GM19324 (cell line): Measurements from ENCODE around the gene WSCD2.
"Not testable (repeated sequence)": the region's sequence is repeated elsewhere in the genome, so short reads cannot be mapped to it uniquely, and the experiment has no call there.

ENCODE experiments used
- ATAC-seq: cut with Tn5 transposase; IDR thresholded peaks from one replicate; pipeline ENCODE4 v1.9.1; 2021; ENCODE audit warnings: mild to moderate bottlenecking, moderate library complexity; ENCODE audit not compliant: unreplicated experiment, low FRiP score

The WSCD2 gene

DNA sequence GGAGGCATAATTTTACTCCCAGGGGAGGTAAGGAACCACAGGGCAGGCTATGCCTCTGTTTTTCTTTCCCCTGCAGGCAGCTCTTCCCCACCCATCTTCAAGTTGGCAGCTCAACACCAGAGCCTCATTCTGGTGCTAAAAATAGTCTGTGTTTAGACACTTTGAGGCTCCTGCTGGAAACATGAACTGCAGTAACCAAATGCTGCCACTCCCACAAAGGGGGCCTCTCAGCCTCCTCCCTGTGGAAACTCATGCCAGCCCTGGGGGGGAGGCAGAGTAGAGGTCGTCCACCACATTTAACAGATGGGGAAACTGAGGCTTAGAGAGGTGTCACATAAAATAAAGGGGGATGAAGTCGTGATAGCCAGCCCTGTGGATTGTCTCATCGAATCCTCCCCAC, 61.4 kb downstream of the WSCD2 start:
- ATAC-seq = no peak

DNA sequence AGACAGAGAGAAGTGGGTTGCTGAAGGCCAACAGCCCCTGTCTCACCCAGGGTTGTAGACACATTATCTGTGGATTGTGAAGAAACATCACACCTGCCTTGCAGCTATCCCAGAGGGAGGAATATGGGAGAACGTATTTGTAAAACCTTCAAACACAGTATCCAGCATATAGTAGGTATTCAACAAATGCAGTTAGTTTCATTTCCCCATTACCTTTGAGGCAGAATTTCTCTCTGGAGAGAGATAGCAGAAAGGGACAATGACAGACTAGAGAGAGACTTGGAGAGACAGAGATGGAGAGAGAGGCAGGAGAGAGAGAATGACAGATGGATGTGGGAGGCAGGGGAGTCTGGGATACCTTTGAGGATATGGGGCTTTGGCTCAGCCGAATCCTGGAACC, 62.0 kb downstream of the WSCD2 start:
- ATAC-seq = no peak

DNA sequence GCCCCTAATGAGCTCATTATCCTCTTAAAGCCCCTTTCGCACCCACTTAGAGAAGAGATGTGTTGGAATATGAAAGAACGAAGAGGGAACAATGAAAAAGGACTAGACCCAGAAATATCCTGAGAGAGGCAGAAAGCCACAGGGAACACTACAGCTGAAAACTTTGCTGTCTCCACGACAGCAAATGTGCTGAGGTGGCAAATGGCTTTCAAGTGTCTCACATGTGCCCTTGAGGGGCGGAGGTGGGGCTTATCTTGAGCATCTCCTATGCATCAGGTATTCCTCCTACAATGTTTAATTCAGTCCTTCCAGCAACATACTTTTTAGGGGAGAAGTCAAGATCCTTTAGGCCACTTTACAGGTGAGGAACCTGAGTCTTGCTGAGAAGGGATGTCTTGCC, 62.9 kb downstream of the WSCD2 start:
- no peak for ATAC-seq

DNA sequence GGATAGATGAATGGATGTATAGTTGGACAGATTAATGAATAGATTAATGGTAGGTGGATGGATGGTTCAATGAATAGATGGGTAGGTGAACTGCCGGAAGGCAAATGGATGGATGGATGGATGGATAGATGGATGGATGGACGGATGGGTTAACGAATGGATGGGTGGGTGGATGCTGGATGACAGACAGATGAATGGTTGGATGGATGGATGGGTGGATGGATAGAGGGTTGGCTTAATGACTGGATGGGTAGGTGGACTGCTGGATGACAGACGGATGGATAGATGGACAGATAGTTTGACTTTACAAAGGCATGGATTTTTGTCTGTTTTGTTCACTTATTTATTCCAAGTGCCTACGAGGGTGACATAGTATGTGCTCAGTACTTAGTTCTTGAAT, 64.4 kb downstream of the WSCD2 start:
- no peak for ATAC-seq

DNA sequence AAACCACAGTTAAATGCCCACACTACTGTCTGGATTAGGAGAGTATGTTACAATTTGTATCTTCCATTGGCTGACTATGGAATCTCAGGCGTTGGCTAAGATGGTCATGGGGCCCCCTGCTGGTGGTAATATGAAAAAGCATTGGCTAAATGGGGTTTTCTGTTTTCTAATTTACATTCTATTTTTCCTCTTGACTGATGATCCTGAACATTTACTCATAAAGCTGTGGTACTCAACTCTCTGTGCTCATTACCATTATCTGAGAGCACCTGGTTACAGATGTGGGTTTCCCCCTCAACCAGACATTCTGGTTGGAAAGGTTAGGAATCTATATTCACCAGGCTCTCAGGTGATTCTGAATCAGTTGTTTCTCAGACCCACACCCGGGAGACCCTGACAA, 64.8 kb downstream of the WSCD2 start:
- no peak for ATAC-seq

DNA sequence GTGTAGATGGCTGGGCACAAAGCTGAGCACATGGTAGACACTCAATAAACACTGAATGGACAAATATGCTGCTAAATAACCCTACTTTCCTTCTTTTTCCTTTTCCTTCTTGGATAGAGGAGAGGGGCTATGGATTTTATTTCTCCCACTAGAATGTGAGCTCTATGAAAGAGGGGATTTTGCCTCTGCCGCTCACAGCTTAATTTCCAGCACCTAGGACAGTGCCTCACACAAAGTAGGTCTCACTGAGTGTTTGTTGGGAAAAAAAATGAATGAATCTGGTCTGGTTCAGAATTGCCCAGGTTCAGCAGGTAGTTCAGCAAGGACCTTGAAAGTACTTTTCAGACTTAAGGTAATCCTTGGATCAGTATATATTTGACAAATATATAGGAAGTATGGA, 65.5 kb downstream of the WSCD2 start:
- ATAC-seq = no peak

DNA sequence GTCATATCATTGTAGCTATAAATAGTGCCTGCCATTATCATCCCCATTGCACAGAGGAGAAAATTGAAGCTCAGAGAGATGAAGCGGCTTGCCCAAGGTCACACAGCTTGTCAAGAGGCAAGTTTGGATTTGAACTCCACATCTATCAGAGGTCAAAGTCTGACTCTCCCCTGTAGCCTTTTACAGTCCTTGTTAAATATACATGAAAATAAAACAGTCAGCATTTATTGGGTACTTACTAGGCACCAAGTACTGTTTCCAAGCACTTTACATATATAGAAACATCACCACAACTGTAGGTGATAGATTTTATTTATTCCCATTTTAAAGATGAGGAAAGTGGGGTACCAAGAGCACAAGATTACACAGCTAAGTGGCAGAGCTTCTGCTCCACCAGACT, 67.2 kb downstream of the WSCD2 start:
- no peak for ATAC-seq

DNA sequence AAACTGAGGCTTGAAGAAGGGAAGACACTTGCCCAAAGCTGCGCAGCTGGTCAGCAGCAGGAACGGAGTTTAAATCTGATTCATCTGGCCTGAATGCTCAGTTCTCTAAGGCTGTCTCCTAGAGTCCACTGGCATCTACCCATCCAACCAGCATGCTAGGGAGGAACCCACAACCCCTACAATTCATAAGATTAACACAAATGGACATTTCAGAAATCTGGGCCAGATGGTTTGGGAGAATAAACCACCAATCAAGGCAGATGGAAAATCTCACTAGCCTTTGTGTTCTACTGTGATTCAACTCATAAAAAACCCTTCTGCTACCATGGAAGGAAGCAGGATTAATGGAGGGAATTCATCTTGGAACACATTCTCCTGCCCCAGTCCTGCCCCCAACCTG, 67.8 kb downstream of the WSCD2 start:
- ATAC-seq = no peak

DNA sequence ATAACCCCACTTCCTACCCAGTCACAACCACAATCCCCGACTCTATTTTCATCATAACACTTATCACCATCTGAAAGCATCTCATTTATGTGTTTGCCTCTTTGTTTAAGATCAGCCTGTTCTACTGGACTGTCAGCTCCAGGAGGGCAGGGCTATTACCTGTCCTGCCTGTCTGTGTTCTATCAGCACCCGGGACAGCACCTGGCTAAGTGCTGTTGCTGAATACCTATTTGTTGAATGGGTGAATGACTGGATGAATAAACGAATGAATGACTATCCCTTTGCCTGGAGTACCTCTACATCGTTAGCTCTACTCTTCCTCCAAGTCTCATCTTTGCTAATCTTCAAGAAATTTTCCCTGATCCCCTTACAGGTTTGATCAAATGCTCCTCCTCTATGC, 69.0 kb downstream of the WSCD2 start:
- no peak for ATAC-seq

DNA sequence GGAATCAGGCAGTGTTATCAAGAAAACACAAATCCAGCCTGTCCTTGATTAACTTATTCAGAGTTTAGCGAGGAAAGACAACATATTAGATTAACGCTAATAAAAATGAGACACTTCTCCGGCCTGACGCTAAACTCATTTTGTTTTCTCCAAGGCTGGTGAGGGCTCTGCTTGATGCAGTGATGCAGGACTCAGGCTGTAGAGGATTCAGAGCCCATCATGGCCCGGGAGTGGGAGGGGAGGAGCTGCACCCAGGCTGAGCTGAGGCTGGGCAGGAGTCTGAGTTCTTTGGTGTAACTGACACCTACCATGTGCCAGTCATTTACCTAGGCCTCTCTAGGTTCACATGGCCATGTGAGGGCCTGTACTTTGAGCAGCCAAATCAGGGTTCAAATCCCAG, 70.0 kb downstream of the WSCD2 start:
- no peak for ATAC-seq

DNA sequence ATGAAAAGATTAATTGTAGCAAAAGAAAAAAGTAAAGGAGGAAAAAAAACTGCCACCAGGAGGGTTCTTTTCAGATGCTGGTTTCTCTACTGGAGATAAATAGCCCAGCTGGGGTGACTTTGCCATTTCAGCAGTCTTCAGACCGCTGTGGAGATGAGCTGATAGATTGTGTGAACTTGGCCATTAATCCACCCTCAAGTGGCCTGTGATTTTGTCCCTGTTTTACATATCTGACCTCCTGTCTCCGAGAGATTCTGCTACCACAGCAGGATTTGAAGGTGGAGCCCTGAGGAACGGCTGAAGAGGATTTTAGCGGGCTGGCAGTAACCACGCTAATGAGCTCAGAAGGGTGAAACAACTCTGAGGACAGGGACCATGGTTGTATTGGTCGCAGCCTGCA, 72.7 kb downstream of the WSCD2 start:
- ATAC-seq = no peak

DNA sequence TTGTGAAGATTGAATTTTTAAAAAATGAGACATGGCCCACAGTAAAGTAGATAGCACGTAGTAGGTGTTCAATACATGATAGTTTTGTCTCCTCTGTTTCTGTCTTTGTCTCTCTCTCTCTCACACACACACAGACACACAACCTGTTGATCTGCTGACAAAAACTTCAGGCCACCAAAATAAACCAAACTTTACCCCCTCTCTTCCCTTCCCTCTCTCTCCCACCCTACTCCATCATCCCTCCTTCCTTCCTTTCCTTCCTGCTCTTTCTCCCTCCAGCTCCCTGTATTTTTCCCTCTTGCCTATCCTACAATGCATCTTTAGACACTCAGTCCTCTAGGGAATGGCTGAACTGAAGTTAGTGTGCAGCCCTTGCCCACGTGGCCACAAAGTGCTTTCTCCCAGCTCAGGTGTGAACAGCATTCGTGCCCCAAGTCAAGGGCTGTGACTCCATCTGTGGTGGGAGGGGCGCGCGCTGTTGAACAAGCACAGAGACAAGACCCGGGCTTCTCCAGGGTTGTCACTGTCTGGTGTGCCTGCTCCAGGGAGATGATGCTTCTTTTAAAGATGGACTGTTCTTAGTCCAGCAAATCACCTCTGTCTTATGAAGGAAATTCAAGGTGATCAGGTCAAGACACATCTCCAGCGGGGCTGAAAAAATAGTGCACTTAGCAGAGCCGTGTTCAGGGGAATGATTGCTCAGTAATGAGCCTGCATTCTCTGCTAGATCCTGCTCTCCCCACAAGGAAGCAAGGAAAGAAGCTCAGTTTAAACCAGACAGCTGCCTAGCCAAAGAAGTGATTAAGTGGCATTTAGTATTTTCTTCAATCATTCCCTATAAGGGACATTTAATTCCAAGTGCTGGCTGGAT, 75.3 kb downstream of the WSCD2 start:
- no peak for ATAC-seq

DNA sequence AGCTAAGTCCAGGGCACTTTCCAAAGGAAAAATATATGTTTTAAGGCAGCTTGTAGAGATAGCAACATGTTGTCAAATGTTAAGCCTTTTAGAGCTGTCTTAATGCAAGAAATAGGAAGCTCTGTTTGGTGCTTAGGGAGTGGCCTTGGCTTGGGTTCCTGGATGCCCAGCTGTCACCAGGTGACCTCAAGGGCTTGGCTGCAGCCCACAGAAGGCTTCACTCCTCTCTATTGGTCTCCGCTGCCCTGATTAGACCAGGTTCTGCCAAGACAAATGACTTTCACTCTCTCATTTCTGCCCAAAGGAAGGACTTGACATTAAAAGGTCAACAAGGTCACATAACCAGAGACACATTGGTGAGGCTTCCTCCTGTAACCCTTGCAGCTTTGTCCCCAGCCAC, 76.8 kb downstream of the WSCD2 start:
- no peak for ATAC-seq

DNA sequence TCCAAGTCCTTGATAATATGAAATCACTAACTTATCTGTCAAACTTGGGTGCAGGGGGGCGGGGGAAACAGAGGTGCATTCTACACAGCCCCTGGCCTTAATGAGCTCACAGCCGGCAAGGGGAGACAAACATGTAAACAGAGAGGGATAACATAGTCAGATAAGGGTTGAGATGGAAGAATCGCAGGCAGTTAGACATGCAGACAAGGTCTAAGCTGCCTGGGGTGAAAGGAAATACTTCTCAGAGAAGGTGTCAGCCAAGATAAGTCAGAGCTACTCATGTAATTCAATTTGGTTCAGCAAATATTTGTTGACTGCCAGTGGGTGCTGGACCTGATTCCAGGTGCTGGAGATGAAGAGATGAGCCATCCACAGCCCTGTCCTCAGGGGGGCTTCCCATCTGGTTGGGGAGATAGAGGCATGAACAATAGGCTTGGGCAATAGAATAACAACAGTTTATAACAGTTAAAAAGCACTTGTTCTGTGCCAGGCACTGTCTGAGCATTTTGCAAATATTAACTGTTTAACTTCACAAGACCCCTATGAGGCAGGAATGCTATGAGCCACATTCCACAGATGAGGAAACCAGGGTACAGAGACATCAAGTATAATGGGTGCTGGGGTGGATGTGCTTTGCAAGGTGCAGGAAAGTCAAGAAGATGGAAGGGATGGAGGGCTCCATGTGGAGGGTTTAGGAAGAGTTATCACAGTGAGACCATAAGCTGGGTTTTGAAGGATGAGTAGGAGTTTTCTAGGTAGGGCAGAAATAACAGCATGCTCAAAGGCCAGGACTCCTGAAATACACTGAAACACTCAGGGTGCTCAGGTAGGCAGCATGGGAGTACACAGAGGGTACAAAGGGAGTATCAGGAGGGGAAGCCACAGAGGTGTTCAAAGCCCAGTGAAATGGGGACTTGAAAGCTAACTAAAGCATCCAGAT, 79.0 kb downstream of the WSCD2 start:
- no peak for ATAC-seq

DNA sequence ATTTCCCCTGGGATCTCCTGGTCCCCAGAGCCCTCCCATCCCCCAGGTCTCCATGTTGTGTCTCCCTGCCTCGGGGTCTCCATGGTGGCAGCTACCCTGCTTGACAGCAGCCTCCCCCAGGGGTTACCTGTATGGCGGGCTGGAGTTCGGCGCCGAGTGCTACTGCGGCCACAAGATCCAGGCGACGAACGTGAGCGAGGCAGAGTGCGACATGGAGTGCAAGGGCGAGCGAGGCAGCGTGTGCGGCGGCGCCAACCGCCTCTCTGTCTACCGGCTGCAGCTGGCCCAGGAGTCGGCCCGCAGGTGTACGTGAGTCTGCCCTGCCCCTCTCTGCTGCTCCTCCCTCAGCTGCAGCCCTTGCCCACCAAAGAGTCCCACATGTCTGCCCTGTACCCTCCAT, 80.9 kb downstream of the WSCD2 start:
- ATAC-seq = no peak

DNA sequence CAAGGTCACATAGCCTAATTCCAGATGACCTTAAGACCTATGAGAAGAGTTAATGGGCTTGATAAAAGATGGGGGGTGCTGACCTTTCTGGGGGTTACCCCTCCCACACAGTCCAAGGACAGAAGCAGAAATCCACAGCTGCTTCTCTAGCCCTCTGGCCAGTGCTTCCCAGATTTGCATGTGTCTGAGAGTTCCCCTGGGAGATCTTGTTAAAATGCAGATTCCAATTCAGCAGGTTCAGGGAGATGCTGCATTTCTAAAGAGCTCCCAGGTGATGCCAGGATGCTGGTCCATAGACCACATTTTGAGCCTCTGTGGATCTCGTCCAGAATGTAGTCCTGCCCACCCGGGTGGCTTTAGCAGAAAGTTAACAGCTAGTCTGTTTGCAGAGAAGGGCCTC, 82.1 kb downstream of the WSCD2 start:
- no peak for ATAC-seq

DNA sequence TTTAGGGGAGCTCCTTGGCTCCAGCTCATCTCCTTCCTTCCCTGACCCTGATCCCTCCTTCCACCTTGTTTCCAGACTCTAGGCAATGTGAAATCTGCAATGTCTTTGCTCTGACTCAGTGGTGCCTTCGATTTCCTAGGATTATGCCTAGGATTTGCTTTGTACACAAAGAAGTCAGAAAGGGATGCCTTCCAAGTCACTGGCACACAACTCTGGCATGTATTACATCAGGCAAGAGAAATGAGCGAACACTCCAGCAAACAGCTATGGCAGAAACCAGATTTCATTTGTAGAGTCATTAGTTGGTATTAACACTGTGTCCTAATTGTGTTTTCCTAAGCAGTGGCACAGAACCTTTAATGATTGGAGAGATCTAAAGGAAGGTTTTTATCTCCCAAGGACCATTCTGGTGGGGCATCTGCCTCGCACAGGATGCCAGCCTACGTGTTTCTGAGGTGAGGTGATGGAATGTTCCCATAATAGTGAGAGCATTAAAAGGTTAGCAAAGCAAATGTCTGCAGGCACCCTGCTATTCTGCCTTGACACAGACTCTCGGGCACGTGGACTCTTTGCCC, 84.9 kb downstream of the WSCD2 start:
- ATAC-seq = no peak

DNA sequence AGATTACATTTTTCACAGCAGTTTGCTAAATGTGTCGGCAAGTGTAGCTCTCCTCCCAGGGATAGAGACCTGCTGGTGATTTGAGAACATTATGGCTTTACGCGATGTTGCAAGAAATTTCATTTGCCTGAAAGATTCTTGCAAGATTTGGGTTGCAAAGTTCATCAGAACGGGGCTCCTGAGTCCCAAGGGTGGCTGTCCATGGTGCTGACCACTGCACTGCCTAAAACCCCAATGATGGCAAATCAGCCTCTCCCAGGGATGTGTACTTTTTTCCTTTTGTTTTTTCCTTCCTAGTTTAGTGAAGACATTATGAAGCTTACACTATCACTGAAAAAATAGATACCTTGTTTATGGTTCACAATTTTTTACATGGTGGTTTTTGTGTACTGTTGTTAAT, 85.4 kb downstream of the WSCD2 start:
- no peak for ATAC-seq

DNA sequence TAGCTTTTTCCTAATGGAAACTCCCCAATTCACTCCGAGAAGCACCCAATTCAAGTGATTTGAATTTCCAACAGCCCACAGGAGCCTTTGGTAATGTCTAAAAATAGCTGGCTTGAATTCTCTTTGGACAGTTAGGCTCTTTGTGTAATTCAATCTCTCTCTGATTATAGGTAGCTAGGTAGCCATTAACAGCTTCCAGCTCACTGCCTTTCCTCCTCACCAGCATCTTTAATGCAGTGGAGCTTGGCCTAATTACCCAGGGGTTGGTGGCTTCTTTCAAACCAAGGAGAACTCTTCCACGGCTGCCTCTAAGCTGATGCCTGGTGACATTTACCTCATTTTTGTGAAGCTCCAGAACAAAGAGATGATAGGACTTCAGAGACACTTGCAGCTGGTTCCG, 86.4 kb downstream of the WSCD2 start:
- no peak for ATAC-seq

DNA sequence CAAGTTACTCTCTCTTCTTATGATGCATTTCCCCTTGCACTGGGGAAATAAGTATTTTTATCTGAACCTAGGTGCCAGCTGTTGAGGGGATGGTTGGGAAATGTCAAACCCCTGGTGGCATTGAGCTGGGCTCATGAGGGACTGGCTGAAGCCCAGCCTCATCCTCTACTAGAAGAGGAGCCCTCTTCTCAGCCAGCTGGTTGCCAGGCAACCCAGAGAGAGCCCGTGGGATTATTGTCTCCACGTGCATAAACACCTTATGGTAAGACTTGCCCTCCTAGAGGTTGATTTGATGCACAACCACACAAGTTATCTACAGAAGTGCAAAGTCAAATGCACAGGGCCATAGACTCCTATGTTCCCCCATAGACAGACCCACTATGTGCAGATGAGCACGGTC, 89.8 kb downstream of the WSCD2 start:
- ATAC-seq = no peak

DNA sequence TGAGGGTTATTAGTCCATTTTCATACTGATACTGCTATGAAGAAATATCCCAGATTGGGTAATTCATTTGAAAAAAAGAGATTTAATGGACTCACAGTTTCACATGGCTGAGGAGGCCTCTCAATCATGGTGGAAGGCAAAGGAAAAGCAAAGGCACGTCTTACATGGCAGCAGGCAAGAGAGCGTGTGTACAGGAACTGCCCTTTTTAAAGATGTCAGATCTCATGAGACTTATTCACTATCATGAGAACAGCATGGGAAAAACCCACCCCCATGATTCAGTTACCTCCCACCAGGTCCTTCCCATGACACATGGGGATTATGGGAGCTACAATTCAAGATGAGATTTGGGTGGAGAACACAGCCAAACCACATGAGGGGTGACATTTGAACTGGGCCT, 96.0 kb downstream of the WSCD2 start:
- not testable (repeated sequence) for ATAC-seq
